Endothelial cell of umbilical vein (primary cell): ENCODE data around the gene ZNF274. TPM values are rescaled to one million over a fixed set of nuclear protein-coding genes. Genes with fewer than 3 reads are reported as not detected.

Experiments
- BruUV-seq: library from RNA; stranded (reverse); fragments of 400-500 nt; replicated peaks from 2 replicates; lab custom pipeline; 2021; lab: Mats Ljungman, UMichigan
- CTCF ChIA-PET: fragments of 300-600, 350-600 bp; sonication (Branson Sonifier 250); formaldehyde crosslinking; loops from one replicate; lab custom pipeline; 2021; ENCODE audit warnings: antibody characterized with exemption, inconsistent platforms; lab: Charles Lee
- POLR2A ChIA-PET: fragments of 300-600, 350-600 bp; sonication (Branson Sonifier 250); formaldehyde crosslinking; loops from one replicate; lab custom pipeline; 2021; ENCODE audit warnings: antibody characterized with exemption, inconsistent platforms; lab: Charles Lee
- DNase-seq: peaks from one replicate; pipeline ENCODE4 v3.0.0-alpha.2; 2011; ENCODE audit warnings: low read depth, low spot score
- FAIRE-seq: peaks from 2 replicates; lab custom pipeline; 2011; peaks lifted over from hg19 to GRCh38; lab: Jason Lieb, UNC
- H2AFZ ChIP-seq: 2 replicates; pipeline ENCODE4 v1.6.0; 2012; ENCODE audit warnings: low read depth, low read length, control low read depth, inconsistent platforms
- H3K27ac ChIP-seq: 2 replicates; pipeline ENCODE4 v1.5.1; 2011; ENCODE audit warnings: low read depth, mild to moderate bottlenecking, control low read depth, low read length, moderate library complexity; ENCODE audit not compliant: insufficient read depth
- H3K27me3 ChIP-seq, 2 experiments: 2 replicates each; pipeline versions ENCODE4 v1.6.0 to v1.6.1; 2011; ENCODE audit warnings: low read length in 2 of 2, mixed read lengths in 1 of 2; ENCODE audit not compliant: control insufficient read depth in 2 of 2, insufficient read depth in 2 of 2
- H3K36me3 ChIP-seq, 2 experiments: 2 replicates in 1 of 2; 3 replicates in 1 of 2; pipeline ENCODE4 v1.5.1; 2011; ENCODE audit warnings: low read length in 2 of 2, mild to moderate bottlenecking in 1 of 2, moderate library complexity in 1 of 2; ENCODE audit not compliant: control insufficient read depth in 2 of 2, insufficient read depth in 2 of 2; ENCODE audit errors: extremely low read depth in 1 of 2
- H3K4me1 ChIP-seq: 3 replicates; pipeline ENCODE4 v1.5.1; 2011; ENCODE audit warnings: mild to moderate bottlenecking, low read length; ENCODE audit not compliant: control insufficient read depth, insufficient read depth; ENCODE audit errors: extremely low read depth
- H3K4me2 ChIP-seq: 2 replicates; pipeline ENCODE4 v1.6.1; 2011; ENCODE audit warnings: low read length, control low read depth, mixed read lengths; ENCODE audit not compliant: insufficient read depth
- H3K4me3 ChIP-seq, 3 experiments: fragments of 200-600 bp in 1 of 3; sonication (generic), shearing (Covaris generic) in 1 of 3; replicated peaks in 1 of 3; 2 replicates each; pipeline ENCODE4 v1.5.1; 2011 to 2016; ENCODE audit warnings: control low read depth in 3 of 3, low read length in 3 of 3, mild to moderate bottlenecking in 2 of 3, inconsistent platforms in 1 of 3, low read depth in 1 of 3, moderate library complexity in 1 of 3; ENCODE audit not compliant: insufficient read depth in 1 of 3
- H3K79me2 ChIP-seq: 2 replicates; pipeline ENCODE4 v1.6.0; 2012; ENCODE audit warnings: low read length, inconsistent platforms; ENCODE audit not compliant: control insufficient read depth, insufficient read depth
- H3K9ac ChIP-seq: replicated peaks from 2 replicates; pipeline ENCODE3; 2011; ENCODE audit warnings: low read length, control low read depth; ENCODE audit not compliant: insufficient read depth; ENCODE audit errors: extremely low read depth
- H3K9me1 ChIP-seq: replicated peaks from 3 replicates; pipeline ENCODE4 v1.6.0; 2011; ENCODE audit warnings: mild to moderate bottlenecking, low read length; ENCODE audit not compliant: control insufficient read depth, insufficient read depth; ENCODE audit errors: extremely low read depth
- H3K9me3 ChIP-seq: replicated peaks from 2 replicates; pipeline ENCODE4 v1.5.1; 2012; ENCODE audit warnings: low read length, inconsistent platforms; ENCODE audit not compliant: control insufficient read depth, insufficient read depth
- H4K20me1 ChIP-seq: replicated peaks from 2 replicates; pipeline ENCODE3; 2011; ENCODE audit warnings: mild to moderate bottlenecking, low read length; ENCODE audit not compliant: control insufficient read depth, insufficient read depth; ENCODE audit errors: extremely low read depth
- EZH2 ChIP-seq: IDR thresholded peaks from 2 replicates; pipeline ENCODE4 v1.6.1; 2012; ENCODE audit warnings: borderline replicate concordance, low read depth, mild to moderate bottlenecking, moderate library complexity, low read length, inconsistent platforms; ENCODE audit not compliant: severe bottlenecking
- FOS ChIP-seq: IDR thresholded peaks from 2 replicates; pipeline ENCODE4 v1.6.1; 2011; ENCODE audit warnings: mild to moderate bottlenecking, low read length, moderate library complexity, borderline replicate concordance; ENCODE audit not compliant: insufficient read depth
- GATA2 ChIP-seq: IDR thresholded peaks from 2 replicates; pipeline ENCODE4 v1.7.0; 2011; ENCODE audit warnings: low read depth, mild to moderate bottlenecking, moderate library complexity, mixed read lengths, low read length; ENCODE audit not compliant: insufficient read length, insufficient read depth
- JUN ChIP-seq: IDR thresholded peaks from 2 replicates; pipeline ENCODE4 v1.6.1; 2011; ENCODE audit warnings: borderline replicate concordance, low read depth; ENCODE audit not compliant: insufficient read length, insufficient read depth
- MYC ChIP-seq: IDR thresholded peaks from one replicate; pipeline ENCODE4 v1.6.1; 2011; ENCODE audit warnings: mild to moderate bottlenecking, low read depth, low read length
- POLR2A ChIP-seq: IDR thresholded peaks from 2 replicates; pipeline ENCODE4 v1.6.1; 2012; ENCODE audit warnings: low read depth, mild to moderate bottlenecking, control low read depth, low read length
- POLR2AphosphoS5 ChIP-seq: IDR thresholded peaks from 2 replicates; pipeline ENCODE4 v1.6.1; 2012; ENCODE audit warnings: low read depth, mild to moderate bottlenecking, control low read depth, low read length, moderate library complexity; ENCODE audit not compliant: insufficient read depth
- dilution Hi-C: fragments of 300-500 bp; cut with MboI; formaldehyde crosslinking; loops from one replicate; pipeline ENCODE4 v1.15.0; 2019; ENCODE audit warnings: low sequenced_read_pairs; ENCODE audit not compliant: extremely low pct_ligation_motif_present
- intact Hi-C: fragments of 100-400 bp; cut with micrococcal nuclease; formaldehyde crosslinking; loops from one replicate; pipeline ENCODE4 v1.10.0; 2022
- polyA plus RNA-seq, 4 experiments: library from polyadenylated mRNA; depleted of rRNA in 3 of 4; stranded (reverse) in 3 of 4; unstranded in 1 of 4; fragments of >200 nt; gene quantifications; 2 replicates each; pipeline versions ENCODE4 v1.2.1 to v1.2.3, GENCODE V29; 2011 to 2012; ENCODE audit warnings: missing spikeins in 1 of 4
- total RNA-seq: library from RNA; stranded (reverse); gene quantifications from 2 replicates; pipeline ENCODE4 v1.2.3, GENCODE V29; 2021
- TF ChIP-seq, protein P1 (sequence below): IDR thresholded peaks from 2 replicates; pipeline ENCODE4 v1.6.1; 2011; ENCODE audit not compliant: insufficient read depth, insufficient read length
- TF ChIP-seq, protein P2 (sequence below), 2 donors: IDR thresholded peaks; 1 replicate in 1 of 2; 2 replicates in 1 of 2; pipeline ENCODE4 v1.5.1; 2011; ENCODE audit warnings: low read length in 2 of 2, mild to moderate bottlenecking in 2 of 2, moderate library complexity in 2 of 2, control low read depth in 1 of 2, inconsistent platforms in 1 of 2, low read depth in 1 of 2; ENCODE audit not compliant: insufficient read depth in 1 of 2; ENCODE audit errors: extremely low read depth in 1 of 2

ZNF274 gene
- total and polyA plus RNA-seq, 2 donors (not counting 3 experiments of a cell fraction or from before 2014, with no cell fraction given), result 10.1 to 18.3 TPM

DNA sequence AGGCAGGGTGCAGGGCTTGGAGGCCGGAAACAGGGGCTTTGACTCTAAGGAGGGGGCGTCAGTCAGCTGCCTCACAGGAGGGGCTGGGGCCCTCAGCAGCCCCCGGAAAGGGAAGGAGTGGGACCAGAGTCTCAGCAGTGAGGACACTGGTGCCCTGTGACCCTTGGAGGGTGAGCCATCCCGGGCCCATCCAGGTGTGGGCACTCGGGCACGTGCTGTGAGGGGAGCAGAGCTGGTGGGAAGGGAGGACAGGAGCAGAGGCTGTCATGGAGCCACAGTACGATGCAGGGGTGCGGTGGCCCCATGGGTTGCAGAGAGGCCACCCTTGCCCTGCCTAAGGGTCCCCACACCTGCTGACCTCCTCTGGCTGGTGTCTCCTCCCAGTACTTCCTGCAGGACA lies 26.7 kb downstream of the ZNF274 start:
- ChIA-PET POLR2A (no interaction called here), CTCF (no interaction called here)
- dilution Hi-C loops (no loop called here), intact Hi-C loops (no loop called here)
- no peaks in the 10 kb centered on the region for H4K20me1 ChIP-seq
- H3K9me1 ChIP-seq, result no peaks in the 10 kb centered on the region
- H3K9me3 ChIP-seq, result peaks cover 10% of the 10 kb centered on the region
- H3K79me2 ChIP-seq, result no peaks in the 10 kb centered on the region
- H2AFZ ChIP-seq, result no peak overlapping the region
- peaks cover 14 to 64% of the 10 kb centered on the region in 2 experiments for H3K36me3 ChIP-seq
- TF ChIP-seq GATA2, result no peak
- TF ChIP-seq FOS, result no peak
- TF ChIP-seq MYC, result no peak
- no peak for TF ChIP-seq JUN
- TF ChIP-seq POLR2AphosphoS5, result no peak
- TF ChIP-seq EZH2, result no peak
- TF ChIP-seq, protein P1, sequence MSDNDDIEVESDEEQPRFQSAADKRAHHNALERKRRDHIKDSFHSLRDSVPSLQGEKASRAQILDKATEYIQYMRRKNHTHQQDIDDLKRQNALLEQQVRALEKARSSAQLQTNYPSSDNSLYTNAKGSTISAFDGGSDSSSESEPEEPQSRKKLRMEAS, result no peak
- TF ChIP-seq POLR2A, result no peak
- TF ChIP-seq, protein P2, sequence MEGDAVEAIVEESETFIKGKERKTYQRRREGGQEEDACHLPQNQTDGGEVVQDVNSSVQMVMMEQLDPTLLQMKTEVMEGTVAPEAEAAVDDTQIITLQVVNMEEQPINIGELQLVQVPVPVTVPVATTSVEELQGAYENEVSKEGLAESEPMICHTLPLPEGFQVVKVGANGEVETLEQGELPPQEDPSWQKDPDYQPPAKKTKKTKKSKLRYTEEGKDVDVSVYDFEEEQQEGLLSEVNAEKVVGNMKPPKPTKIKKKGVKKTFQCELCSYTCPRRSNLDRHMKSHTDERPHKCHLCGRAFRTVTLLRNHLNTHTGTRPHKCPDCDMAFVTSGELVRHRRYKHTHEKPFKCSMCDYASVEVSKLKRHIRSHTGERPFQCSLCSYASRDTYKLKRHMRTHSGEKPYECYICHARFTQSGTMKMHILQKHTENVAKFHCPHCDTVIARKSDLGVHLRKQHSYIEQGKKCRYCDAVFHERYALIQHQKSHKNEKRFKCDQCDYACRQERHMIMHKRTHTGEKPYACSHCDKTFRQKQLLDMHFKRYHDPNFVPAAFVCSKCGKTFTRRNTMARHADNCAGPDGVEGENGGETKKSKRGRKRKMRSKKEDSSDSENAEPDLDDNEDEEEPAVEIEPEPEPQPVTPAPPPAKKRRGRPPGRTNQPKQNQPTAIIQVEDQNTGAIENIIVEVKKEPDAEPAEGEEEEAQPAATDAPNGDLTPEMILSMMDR (IDR thresholded peaks at IDR 0.05; ENCODE audit: extremely low read depth in 1 of 2, insufficient read depth in 1 of 2, low read depth in 1 of 2, low read length in 2 of 2), result no peak
- H3K27me3 ChIP-seq, result no peaks in the 10 kb centered on the region
- BruUV-seq, result no TSS peak
- H3K4me1 ChIP-seq, result no peaks in the 10 kb centered on the region
- no peak for FAIRE-seq
- no peak overlapping the region for H3K9ac ChIP-seq
- no peak overlapping the region for H3K27ac ChIP-seq
- no peak for DNase-seq
- no peak overlapping the region for H3K4me3 ChIP-seq
- no peak overlapping the region for H3K4me2 ChIP-seq
